Stimulated activated CD8-positive, alpha-beta memory T cell treated with anti-CD3 and anti-CD28 coated beads, Interleukin-2, amount 100 ng/mL, for 1 hour (primary cell): ENCODE data around the gene SLC25A51.

ENCODE experiments used
- DNase-seq, 2 donors: peaks; one replicate each; pipeline ENCODE4 v3.0.0-alpha.2; 2020; ENCODE audit warnings: low read depth in 2 of 2

SLC25A51 gene

GRCh38 chr9:37903647-37904444, at the start of gene SLC25A51:
Gene SLC25A51, minus strand, starts transcription at chr9:37904127. Its CDS starts 15,577 bp downstream, at chr9:37888550.
- DNase-seq = peak; percentile 93 to 94

DNA sequence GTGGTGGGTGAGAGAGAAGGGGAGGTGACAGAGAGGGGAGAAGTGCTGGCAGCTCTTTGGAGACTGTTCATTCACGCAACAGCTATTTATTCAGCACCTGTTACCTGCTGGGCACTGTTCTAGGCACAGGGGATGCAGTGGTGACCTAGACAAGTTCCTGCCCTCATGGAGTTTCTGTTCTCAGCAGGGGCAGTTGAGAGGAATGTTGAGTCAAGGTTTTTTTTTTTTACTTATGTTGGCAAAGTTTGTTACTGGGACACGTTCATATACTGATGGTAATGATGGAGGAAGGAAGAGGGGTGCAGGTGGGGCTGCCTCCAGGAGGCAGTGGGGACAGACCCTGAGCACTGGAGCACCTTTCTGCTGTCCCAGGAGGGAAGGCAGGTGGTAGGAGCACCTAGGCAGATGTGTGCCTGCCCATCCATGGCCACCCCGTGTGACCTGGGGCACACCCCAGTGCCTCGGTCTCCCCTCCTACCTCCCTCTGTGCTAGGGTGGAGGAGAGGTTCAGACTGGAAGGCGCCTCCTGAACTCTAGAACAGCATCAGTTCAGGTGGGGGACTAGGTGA, 49.4 kb upstream of the SLC25A51 start:
- no peak for DNase-seq

GRCh38 chr9:37952731-37953130, 48.8 kb upstream of the SLC25A51 start:
- DNase-seq = no peak

DNA sequence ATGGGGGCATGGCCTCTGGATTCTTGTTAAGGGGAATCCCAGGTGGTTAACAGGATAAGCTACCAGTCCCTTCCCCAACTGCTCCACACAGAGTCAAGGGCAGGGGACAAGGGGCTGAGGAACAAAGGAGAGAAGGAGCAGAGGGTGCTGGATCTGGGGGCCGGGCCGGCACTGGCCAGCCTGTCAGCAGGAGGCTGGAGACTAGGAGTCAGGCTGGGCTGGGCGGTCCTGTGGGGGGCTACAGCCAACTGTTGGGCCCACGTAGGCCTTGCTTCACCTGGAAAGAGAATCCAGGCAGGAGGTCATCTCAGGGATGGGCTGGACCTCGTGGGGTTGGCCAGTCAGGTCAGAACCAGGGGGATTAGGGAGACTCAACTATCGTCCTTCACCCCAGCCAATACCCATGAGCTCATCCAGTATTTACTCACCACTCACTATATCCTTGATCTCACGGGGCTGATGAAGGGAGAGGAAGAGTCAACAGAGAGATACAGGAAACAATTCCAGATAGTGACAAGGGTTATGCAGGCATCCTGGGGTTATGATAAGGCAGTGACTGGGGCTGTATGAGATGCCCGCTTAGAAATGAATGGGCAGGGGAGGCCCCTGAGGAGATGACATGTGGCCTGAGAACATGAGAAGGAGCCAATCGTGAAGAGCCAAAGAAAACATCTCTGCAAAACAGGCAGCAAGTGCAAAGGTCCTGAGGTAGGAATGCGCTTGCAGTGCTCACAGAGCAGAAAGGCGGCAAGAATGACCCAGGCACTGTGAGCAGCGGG, 47.9 kb upstream of the SLC25A51 start:
- DNase-seq = no peak

- DNase-seq = no peak
Observed at GRCh38 chr9:37950561-37950960, 46.6 kb upstream of the SLC25A51 start.

DNA sequence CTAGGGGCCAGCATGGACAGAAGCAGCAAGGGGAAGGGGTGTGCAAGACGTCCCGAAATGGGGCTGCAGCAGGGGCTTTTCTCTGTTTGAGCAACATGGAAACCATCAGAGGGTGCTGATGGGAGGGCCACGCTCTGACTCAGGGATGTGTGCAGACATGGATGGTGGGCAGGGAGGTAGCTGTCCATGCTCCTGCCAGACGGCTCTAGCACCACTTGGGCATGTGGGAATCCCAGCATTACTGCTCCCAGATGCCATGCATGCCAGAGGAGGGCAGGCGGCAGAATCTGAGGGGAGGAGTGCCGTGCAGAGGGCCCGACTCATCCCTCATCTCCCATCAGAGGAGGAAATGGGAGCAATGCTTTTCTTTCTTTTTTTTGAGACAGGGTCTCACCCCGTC, 45.6 kb upstream of the SLC25A51 start:
- no peak for DNase-seq

GRCh38 chr9:37948417-37948980, 44.6 kb upstream of the SLC25A51 start:
- no peak for DNase-seq

GRCh38 chr9:37947977-37948376, 44.0 kb upstream of the SLC25A51 start:
- DNase-seq = no peak

DNA sequence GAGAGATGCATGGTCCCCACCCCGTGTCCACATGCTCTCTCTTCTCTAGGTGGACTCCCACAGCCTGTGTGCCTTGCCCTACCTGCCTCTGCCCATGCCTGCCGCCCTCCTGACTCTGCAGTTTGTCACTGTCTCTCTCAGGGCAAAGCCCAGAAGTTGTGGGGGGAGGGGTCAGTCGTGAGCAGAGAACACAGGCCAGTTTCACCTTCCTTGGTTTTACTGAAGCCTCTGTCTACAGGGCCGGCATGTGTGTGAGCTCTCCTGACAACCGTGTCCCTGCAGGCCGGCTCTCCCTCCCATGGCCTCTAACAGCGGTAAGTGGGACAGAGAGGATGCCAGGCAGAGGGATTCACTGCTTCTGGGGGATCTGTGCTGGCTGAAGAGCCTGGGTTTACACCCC, 43.5 kb upstream of the SLC25A51 start:
- DNase-seq = no peak

DNA sequence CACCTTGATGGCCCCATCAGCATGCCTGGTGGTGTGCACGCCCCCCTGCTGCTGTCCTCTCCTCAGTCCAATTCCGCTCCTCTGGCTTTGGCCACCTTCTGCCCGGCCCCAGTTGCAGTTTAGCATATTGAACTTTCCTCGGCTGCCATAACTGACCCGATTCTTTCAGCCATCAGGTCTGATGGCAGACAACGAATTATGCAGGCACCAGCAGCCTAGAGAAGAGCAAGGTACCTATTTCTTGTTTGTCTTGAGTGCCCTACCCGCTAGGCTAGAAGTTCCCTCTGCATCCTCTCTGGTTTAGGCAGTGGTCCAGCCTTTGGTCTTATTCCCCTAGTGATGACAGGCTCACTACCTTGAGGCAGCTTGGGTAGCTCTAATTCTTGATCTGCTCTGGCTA, 43.0 kb upstream of the SLC25A51 start:
- no peak for DNase-seq

- DNase-seq = no peak
Observed at GRCh38 chr9:37946041-37946440, 42.1 kb upstream of the SLC25A51 start.

DNA sequence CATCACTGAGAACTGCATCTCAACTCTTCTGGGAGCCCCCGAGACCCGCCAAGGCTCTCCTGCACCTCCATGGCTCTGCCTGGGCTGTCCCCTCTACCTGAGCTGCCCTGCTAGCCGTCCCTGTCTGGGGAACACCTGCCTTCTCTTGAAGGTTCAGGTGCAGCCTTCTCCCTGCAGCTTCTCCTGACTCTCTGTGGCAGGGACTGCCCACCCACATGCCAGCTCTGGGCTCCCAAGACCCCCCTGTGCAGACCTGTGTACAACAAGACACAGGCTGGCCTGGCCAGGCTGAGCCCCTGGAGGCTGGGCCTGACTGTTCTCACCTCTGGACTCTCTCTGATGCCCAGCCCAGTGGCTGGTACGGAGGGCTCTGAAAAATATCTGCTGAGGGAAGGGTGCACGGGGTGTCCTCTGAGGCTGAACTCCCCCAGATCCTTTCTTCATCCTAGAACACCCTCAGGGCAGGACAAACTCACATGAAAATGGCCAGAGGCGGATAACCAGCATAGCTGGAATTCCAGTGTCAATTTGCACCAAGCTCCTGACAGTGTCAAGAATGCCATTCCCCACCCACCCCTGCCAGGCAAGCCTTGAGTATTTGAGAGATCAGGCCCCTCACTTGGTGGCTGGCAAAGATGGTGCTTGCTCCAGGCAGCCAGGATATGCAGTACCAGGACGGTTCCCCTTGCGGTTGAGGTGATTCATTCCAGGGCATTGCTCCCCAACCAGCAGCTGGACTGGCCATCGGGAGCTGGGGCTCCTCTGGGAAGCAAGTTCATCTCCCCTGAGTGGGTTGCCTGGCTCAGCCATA, 40.9 kb upstream of the SLC25A51 start:
- no peak for DNase-seq

- no peak for DNase-seq
Observed at GRCh38 chr9:37944266-37944650, 40.3 kb upstream of the SLC25A51 start.

DNA sequence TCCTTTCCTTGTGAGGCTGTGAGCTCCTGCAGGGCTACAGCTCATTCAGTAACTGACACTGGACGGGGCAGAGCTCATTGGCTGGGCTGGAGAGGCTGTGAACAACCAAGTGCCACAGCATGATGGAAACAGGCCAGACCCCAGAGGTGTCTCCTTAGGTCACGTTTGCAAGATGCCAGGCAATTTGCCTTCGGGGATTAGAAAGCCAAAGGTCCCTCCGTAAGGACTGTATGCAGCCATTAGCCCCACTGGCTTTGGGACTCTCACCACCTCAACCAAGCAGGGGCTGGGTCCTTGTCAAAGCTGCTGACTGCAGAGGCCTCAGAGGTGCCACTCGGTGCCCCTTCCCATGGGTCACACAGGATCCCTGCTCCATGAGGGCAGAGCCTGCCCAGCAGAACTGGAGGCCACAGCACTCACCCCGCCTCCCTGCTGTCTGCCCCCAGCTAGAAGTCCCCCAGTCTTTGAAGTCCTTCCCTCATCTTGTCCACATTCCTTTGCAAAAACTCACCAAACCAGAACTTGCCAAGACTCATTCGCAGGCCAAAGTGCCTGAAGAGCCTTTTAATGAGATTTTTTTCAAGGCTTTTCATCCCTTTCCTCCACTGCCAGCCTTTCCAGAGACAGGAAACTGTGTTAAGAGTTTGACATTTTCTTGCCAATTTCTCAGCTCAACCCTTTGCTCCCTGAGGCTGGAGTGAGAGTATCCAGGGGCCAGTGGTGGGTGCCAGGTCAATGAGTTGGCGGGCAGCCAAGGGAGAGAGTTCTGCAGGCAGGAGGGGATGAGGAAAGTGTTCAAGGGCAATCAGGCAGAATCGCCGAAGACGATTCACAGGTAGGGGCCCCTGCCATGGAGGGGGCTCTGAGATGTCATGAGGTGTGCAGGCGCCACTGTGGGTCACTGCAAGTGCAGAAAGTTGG, 39.7 kb upstream of the SLC25A51 start:
- DNase-seq = no peak

- no peak for DNase-seq
Observed at GRCh38 chr9:37942621-37943344, 38.9 kb upstream of the SLC25A51 start.

GRCh38 chr9:37941253-37941652, 37.3 kb upstream of the SLC25A51 start:
- DNase-seq = no peak

GRCh38 chr9:37939575-37940095, 35.7 kb upstream of the SLC25A51 start:
- no peak for DNase-seq

GRCh38 chr9:37938121-37938891, 34.4 kb upstream of the SLC25A51 start:
- DNase-seq = no peak

DNA sequence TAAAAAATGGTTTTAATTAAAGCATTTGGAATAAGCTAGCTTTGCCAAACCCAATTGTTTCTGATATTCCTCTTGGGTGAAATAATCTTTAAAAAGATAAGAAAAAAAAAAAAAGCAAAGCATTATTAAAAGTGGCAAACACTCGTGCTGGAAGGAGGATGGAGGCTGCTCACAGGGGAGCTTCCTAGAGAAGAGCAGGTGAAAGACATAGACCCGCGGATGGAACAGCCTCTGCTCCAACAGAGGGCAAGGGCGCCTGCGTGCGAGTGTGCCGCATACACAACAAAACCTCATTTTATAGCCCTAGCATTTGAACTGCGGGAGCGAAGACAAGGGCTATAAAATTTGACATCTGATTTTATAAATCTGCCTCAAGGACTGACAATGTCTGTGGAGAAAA, 33.4 kb upstream of the SLC25A51 start:
- DNase-seq = no peak
